ENCODE data around the gene CYP39A1. TPM values are rescaled to one million over a fixed set of nuclear protein-coding genes. Genes with fewer than 3 reads are reported as not detected.

CYP39A1 gene
- total RNA-seq, 1 donor from 2014 or later = 1.4 TPM

DNA sequence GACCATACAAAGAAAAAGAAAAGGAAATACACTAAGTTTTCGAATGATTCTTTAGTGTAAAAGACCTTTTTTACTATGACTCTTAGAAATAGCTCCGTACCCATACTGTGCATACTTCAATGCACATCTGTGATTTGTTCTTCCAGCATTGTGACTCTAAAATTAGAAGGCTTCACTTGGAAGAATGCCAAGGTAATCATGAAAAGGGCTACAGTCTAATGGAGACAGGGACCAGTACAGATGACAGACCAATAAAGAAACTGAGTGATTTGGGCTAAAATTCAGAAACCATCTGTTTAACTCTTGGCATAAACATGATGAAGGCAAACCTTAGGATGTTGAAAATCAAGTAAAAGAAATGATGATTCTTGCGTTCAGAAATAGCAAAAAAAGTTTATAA lies 46.3 kb downstream of the CYP39A1 start:
- no peaks in the 10 kb centered on the region for H3K9me3 ChIP-seq

DNA sequence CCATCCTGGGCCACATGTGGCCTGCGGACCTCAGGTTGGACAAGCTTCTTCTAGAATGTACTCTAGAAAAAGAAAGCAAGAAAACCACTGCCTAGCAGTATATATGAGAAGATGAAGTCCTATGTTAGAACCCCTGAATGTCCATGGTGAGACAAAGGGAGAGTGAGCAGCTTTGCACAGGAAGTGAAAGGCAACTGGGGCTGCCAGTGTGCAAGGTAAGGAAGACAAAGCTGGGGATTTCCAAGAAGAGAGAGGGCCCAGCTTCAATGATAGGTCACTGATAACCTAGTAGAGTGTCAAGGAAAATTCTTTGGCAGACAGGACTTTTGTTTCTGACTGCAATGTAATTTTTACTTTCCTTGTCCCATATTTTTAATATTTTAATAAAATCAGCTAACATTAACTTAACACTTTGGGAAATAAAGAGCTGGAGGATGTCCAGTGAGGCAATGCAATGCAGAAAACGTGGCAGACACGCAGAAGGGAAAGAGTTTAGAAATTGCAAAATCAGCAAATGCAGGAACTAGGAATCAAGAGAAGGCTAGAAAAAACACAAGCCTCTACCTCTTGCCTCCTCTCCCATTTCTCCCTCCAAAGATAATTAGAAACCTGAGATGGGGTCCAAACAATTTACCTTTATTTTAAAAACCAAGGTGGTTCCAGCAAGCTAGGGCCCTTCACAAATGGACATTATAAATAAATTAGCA lies 47.4 kb downstream of the CYP39A1 start:
- intact Hi-C loops (cut with DNase I) = no loop called here
- TF ChIP-seq, protein P1, sequence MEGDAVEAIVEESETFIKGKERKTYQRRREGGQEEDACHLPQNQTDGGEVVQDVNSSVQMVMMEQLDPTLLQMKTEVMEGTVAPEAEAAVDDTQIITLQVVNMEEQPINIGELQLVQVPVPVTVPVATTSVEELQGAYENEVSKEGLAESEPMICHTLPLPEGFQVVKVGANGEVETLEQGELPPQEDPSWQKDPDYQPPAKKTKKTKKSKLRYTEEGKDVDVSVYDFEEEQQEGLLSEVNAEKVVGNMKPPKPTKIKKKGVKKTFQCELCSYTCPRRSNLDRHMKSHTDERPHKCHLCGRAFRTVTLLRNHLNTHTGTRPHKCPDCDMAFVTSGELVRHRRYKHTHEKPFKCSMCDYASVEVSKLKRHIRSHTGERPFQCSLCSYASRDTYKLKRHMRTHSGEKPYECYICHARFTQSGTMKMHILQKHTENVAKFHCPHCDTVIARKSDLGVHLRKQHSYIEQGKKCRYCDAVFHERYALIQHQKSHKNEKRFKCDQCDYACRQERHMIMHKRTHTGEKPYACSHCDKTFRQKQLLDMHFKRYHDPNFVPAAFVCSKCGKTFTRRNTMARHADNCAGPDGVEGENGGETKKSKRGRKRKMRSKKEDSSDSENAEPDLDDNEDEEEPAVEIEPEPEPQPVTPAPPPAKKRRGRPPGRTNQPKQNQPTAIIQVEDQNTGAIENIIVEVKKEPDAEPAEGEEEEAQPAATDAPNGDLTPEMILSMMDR (IDR thresholded peaks at IDR 0.05) = no peak
- H3K4me1 ChIP-seq = peaks cover 0 to 10% of the 10 kb centered on the region in 2 donors
- H3K27me3 ChIP-seq = no peaks in the 10 kb centered on the region
- no peak overlapping the region for H3K27ac ChIP-seq
- DNase-seq (ENCODE audit: low spot score in 2 of 2) = no peak
- H3K4me3 ChIP-seq = no peak overlapping the region
- no peaks in the 10 kb centered on the region for H3K36me3 ChIP-seq
- no peaks in the 10 kb centered on the region for H3K9me3 ChIP-seq

More for the DNA sequence above, 46.3 kb downstream of the CYP39A1 start:
- Histone ChIP-seq H3K27ac (no peak overlapping the region), H3K27me3 (no peaks in the 10 kb centered on the region), H3K4me1 (peaks cover 0 to 10% of the 10 kb centered on the region in 2 donors), H3K4me3 (no peak overlapping the region), H3K36me3 (no peaks in the 10 kb centered on the region)
- no peak for DNase-seq (ENCODE audit: low spot score in 2 of 2)
- TF ChIP-seq, protein P1 (IDR thresholded peaks at IDR 0.05) = no peak
- intact Hi-C loops (cut with DNase I) = no loop called here

DNA sequence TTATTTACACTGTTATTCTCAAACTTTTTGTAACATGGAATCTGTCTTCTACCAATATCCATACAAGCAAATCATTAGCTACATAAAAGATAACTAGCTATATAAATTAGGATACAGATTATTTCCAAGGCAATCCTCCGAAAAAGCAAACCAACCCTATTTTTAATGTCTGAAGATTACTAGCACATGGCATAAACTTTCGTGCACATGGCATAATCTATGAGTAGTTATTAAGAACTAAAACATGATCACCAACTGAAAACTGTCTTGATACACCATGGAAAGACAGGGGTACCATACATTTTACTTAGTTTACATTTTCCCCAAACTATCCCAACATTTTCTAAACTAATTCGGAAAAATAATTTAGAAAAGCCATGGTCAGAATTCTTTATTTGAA lies 54.4 kb downstream of the CYP39A1 start:
- intact Hi-C loops (cut with DNase I) = no loop called here
- Histone ChIP-seq H3K4me3 (no peak overlapping the region), H3K27me3 (no peaks in the 10 kb centered on the region), H3K36me3 (no peaks in the 10 kb centered on the region), H3K27ac (no peak overlapping the region), H3K4me1 (no peaks in the 10 kb centered on the region), H3K9me3 (no peaks in the 10 kb centered on the region)
- no peak for DNase-seq (ENCODE audit: low spot score in 2 of 2)
- TF ChIP-seq, protein P1 (IDR thresholded peaks at IDR 0.05) = no peak

DNA sequence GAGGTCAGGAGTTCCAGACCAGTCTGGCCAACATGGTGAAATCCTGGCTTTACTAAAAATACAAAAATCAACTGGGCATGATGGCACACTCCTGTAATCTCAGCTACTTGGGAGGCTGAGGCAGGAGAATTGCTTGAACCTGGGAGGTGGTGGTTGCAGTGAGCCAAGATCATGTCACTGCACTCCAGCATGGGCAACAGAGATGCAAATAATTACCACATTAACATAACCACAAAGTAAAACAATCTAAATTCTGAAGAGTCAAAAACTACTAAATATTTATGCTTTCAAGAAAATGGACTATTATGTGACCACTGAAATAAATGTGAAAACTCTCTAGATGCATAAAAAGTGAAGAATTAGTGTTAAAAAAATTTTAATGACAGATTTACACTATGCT lies 59.9 kb downstream of the CYP39A1 start:
- no peak for DNase-seq (ENCODE audit: low spot score in 2 of 2)
- Histone ChIP-seq H3K36me3 (no peaks in the 10 kb centered on the region), H3K4me1 (peaks cover 0 to 7% of the 10 kb centered on the region in 2 donors), H3K27ac (no peak overlapping the region), H3K27me3 (no peaks in the 10 kb centered on the region), H3K9me3 (no peaks in the 10 kb centered on the region), H3K4me3 (no peak overlapping the region)
- TF ChIP-seq, protein P1 (IDR thresholded peaks at IDR 0.05) = no peak
- intact Hi-C loops (cut with DNase I) = no loop called here

DNA sequence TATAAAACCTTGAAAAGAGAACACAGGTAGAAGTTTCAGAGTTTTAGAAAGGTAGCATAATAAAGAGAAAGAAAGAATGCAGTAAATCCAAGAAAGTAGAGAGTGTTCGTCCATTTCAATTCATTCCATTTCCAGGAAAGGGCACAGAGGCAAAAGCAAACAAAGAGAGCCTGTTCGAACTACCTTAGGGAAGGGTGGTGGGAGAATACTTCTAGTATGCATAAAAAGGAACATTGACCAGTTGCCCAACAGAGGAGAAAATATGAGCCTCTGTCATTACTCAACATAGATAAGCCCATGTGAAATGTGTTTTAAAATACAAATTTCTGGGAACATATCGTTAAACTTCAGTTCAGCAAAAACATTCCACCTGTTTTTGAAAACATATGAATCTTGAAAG lies 60.6 kb downstream of the CYP39A1 start:
- no peaks in the 10 kb centered on the region for H3K9me3 ChIP-seq
- H3K27ac ChIP-seq = no peak overlapping the region
- no peak for DNase-seq (ENCODE audit: low spot score in 2 of 2)
- H3K27me3 ChIP-seq = no peaks in the 10 kb centered on the region
- H3K4me1 ChIP-seq = peaks cover 0 to 13% of the 10 kb centered on the region in 2 donors
- no peak overlapping the region for H3K4me3 ChIP-seq
- H3K36me3 ChIP-seq = no peaks in the 10 kb centered on the region
- intact Hi-C loops (cut with DNase I) = no loop called here
- TF ChIP-seq, protein P1 (IDR thresholded peaks at IDR 0.05) = no peak
